GM18861 (cell line): ENCODE results near the gene EFNB1.

Source experiments
- ATAC-seq: cut with Tn5 transposase; IDR thresholded peaks from one replicate; pipeline ENCODE4 v1.9.1; 2021; ENCODE audit not compliant: unreplicated experiment

The EFNB1 gene

GRCh38 chrX:68880846-68881552 is 52.2 kb downstream of the EFNB1 start:
- ATAC-seq, result no peak

- ATAC-seq, result no peak
Observed at GRCh38 chrX:68881911-68882310, 53.1 kb downstream of the EFNB1 start.

- no peak for ATAC-seq
Observed at GRCh38 chrX:68883800-68884199, 55.0 kb downstream of the EFNB1 start.

- no peak for ATAC-seq
Observed at GRCh38 chrX:68889249-68889648, 60.4 kb downstream of the EFNB1 start.
